ENCODE measurements around the gene CEP170B. TPM values are rescaled to one million over a fixed set of nuclear protein-coding genes. Genes with fewer than 3 reads are reported as not detected.

The CEP170B gene
- total and polyA plus RNA-seq, 12 donors: 2.4 to 29.4 (median 18.3) TPM

DNA sequence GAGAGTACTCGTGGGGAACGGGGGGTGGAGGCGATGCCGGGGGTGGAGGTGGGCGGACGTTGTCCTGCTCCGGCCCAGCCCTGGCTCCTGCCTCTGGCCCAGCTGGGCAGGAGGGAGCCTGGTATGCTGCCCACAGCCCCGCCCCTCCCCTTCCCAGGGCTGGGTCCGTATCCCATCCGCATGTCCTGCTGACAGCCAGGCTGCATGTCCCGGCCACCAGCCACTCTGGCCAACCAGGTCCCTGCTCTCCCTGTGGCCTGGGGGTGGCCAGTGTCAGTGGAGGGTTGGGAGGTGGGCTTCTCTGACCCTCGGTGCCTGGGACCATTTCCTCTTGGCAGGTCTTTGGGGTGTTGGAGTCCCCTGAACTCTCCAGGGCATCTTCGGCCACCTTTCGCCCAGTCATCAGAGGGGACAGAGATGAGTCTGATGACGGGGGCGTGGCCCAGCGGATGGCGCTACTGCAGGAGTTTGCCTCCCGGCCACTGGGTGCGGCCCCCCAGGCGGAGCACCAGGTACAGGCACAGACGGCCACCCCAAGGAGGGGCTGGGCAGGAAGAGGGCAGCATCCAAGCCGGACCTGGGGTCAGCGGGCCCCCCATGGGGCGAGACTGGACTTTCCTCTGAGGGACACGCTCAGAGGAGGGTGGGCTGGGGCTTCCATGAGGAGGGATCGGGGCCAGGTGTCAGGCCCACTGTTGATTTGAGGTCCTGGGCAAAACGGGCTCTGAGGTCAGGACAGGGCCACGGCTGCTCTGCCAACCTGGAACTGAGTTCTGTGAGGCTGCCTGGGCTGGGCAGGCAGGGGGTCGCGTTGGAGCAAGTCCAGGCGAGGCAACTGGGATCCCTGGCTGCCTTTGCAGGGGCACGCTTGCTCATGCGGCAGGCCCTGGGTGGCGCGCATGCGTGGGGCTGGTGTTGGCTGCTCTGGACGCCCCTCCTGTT, 20.2 kb downstream of the CEP170B start:
- H3K36me3 ChIP-seq (replicated peaks in 1 of 2): peaks cover 0 to 49% of the 10 kb centered on the region in 2 donors
- DNase-seq: peak in 3 of 7 donors; percentile 7 to 15 (median 11)
- 88 to 97% (median 94%) methylated on average over 8 to 38 of the region's 38 CpGs for WGBS, 4 donors

DNA sequence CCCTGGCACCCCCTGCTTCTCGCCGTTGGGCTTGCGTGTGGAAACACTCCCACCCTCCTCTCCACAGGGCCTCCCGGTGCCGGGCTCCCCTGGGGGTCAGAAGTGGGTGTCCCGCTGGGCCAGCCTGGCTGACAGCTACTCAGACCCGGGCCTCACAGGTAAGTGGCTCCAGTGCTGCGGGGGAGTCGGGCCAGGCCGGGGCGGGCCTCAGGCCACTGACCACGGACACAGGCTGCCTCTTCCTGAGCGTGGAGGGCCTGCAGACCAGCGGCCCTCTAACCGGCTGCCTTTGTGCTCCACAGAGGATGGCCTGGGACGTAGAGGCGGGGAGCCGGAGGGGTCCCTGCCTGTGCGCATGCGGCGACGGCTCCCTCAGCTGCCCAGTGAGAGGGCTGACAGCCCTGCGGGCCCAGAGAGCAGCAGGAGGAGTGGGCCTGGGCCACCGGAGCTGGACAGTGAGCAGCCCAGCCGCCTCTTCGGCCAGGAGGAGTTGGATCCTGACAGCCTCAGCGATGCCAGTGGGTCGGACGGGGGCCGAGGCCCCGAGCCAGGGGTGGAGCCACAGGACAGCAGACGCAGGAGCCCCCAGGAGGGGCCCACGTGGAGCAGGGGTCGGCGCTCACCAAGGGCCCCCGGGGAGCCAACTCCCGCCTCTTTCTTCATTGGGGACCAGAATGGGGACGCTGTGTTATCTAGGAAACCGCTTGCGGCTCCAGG, 21.1 kb downstream of the CEP170B start:
- 87 to 97% (median 94%) methylated on average over 5 to 40 of the region's 40 CpGs for WGBS, 4 donors
- DNase-seq: peak in 3 of 7 donors; percentile 7 to 15 (median 9)
- H3K27ac ChIP-seq: no peak overlapping the region
- no peaks in the 10 kb centered on the region for H3K27me3 ChIP-seq
- intact Hi-C loops (cut with DNase I): no loop called here
- no peak overlapping the region for H3K4me3 ChIP-seq
- no peak for TF ChIP-seq POLR2A (IDR thresholded peaks at IDR 0.05)
- TF ChIP-seq, protein P1, sequence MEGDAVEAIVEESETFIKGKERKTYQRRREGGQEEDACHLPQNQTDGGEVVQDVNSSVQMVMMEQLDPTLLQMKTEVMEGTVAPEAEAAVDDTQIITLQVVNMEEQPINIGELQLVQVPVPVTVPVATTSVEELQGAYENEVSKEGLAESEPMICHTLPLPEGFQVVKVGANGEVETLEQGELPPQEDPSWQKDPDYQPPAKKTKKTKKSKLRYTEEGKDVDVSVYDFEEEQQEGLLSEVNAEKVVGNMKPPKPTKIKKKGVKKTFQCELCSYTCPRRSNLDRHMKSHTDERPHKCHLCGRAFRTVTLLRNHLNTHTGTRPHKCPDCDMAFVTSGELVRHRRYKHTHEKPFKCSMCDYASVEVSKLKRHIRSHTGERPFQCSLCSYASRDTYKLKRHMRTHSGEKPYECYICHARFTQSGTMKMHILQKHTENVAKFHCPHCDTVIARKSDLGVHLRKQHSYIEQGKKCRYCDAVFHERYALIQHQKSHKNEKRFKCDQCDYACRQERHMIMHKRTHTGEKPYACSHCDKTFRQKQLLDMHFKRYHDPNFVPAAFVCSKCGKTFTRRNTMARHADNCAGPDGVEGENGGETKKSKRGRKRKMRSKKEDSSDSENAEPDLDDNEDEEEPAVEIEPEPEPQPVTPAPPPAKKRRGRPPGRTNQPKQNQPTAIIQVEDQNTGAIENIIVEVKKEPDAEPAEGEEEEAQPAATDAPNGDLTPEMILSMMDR (IDR thresholded peaks at IDR 0.05): no peak
- no peaks in the 10 kb centered on the region for H3K4me1 ChIP-seq (replicated peaks in 1 of 2)
- peaks cover 0 to 43% of the 10 kb centered on the region in 2 donors for H3K36me3 ChIP-seq (replicated peaks in 1 of 2)
- H3K9me3 ChIP-seq (replicated peaks in 1 of 3): no peaks in the 10 kb centered on the region

More for the DNA sequence above, 20.2 kb downstream of the CEP170B start:
- intact Hi-C loops (cut with DNase I): no loop called here
- H3K27ac ChIP-seq: no peak overlapping the region
- no peaks in the 10 kb centered on the region for H3K4me1 ChIP-seq (replicated peaks in 1 of 2)
- H3K9me3 ChIP-seq (replicated peaks in 1 of 3): no peaks in the 10 kb centered on the region
- no peak for TF ChIP-seq POLR2A (IDR thresholded peaks at IDR 0.05)
- TF ChIP-seq, protein P1 (IDR thresholded peaks at IDR 0.05): no peak
- no peaks in the 10 kb centered on the region for H3K27me3 ChIP-seq
- H3K4me3 ChIP-seq: no peak overlapping the region

DNA sequence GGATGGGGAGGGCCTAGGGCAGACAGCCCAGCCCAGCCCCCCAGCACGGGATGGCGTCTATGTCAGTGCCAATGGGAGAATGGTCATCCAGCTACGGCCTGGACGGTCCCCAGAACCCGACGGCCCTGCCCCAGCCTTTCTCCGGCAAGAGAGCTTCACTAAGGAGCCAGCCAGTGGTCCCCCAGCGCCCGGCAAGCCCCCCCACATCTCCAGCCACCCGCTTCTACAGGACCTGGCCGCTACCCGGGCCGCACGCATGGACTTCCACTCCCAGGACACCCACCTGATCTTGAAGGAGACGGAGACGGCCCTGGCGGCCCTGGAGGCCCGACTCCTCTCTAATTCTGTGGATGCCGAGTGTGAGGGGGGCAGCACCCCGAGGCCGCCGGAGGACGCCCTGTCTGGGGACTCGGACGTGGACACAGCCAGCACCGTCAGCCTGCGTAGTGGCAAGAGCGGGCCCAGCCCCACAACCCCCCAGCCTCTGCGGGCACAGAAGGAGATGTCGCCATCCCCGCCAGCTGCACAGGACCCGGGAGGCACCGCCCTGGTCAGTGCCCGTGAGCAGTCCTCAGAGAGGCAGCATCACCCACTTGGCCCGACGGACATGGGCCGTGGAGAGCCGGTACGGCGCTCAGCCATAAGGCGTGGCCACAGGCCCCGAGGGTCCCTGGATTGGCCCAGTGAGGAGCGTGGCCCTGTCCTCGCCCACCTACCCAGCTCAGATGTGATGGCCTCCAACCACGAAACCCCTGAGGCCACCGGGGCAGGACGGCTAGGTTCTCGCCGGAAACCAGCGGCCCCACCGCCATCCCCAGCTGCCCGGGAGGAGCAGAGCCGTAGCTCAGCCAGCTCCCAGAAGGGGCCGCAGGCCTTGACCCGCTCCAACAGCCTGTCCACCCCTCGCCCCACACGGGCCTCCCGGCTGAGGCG, 21.9 kb downstream of the CEP170B start:
- H3K4me3 ChIP-seq: no peak overlapping the region
- peak in 2 of 7 donors; percentile 11 to 14 for DNase-seq
- H3K27me3 ChIP-seq: no peaks in the 10 kb centered on the region
- no peaks in the 10 kb centered on the region for H3K9me3 ChIP-seq (replicated peaks in 1 of 3)
- H3K36me3 ChIP-seq (replicated peaks in 1 of 2): peaks cover 0 to 43% of the 10 kb centered on the region in 2 donors
- no peak for TF ChIP-seq POLR2A (IDR thresholded peaks at IDR 0.05)
- TF ChIP-seq, protein P1 (IDR thresholded peaks at IDR 0.05): no peak
- intact Hi-C loops (cut with DNase I): no loop called here
- 95 to 97% (median 96%) methylated on average over 17 to 59 of the region's 59 CpGs for whole genome bisulfite sequencing, 4 donors
- no peak overlapping the region for H3K27ac ChIP-seq
- H3K4me1 ChIP-seq (replicated peaks in 1 of 2): no peaks in the 10 kb centered on the region
